ENCODE data around the gene FBXO31. TPM values are rescaled to one million over a fixed set of nuclear protein-coding genes. Genes with fewer than 3 reads are reported as not detected.
A peak's percentile ranks its signal among the peaks of the same experiment; 100 is the strongest.
"Not testable (repeated sequence)": the region's sequence is repeated elsewhere in the genome, so short reads cannot be mapped to it uniquely, and the experiment has no call there.

The FBXO31 gene
- total and polyA plus RNA-seq, 12 donors: 15.1 to 94.3 (median 72.4) TPM

DNA sequence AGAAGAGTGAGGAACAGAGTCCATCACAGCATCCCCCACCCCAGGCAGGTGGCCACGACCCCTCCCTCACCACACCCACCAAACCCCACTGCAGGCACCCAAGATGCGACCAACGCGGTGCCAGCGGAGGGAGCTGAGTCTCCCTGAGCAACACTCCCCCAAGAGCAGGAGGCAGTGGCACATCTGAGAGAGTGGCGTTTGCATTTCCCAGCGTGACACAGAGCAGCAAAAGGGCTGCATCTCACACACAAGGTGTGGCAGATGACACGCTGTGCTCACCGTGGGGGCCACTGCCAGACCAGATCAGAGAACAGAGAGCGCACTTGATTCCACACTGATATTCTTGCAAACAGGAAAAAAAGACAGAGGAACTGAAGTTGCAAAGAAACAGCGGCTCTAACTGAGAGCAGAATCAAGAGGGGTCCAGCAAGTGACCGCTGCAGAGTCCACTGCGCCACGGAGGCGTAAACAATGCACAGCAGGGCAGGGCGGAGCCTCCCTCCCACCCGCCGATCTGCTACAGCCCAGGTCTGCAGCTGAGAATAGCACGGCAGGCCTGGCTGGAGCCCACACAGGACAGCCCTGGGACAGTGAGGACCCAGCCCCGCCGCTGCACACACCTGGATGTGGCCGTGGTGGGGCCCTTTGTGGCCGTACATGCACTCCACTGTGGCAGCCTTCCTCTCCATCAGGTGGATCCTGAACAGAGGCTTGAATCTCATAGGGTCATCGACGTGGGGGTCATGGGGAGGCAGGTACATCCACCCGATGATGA is 40.4 kb downstream of the FBXO31 start:
- WGBS, 2 donors: 81 to 84% methylated on average over 26 of the region's 26 CpGs
- TF ChIP-seq, protein P1, sequence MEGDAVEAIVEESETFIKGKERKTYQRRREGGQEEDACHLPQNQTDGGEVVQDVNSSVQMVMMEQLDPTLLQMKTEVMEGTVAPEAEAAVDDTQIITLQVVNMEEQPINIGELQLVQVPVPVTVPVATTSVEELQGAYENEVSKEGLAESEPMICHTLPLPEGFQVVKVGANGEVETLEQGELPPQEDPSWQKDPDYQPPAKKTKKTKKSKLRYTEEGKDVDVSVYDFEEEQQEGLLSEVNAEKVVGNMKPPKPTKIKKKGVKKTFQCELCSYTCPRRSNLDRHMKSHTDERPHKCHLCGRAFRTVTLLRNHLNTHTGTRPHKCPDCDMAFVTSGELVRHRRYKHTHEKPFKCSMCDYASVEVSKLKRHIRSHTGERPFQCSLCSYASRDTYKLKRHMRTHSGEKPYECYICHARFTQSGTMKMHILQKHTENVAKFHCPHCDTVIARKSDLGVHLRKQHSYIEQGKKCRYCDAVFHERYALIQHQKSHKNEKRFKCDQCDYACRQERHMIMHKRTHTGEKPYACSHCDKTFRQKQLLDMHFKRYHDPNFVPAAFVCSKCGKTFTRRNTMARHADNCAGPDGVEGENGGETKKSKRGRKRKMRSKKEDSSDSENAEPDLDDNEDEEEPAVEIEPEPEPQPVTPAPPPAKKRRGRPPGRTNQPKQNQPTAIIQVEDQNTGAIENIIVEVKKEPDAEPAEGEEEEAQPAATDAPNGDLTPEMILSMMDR (IDR thresholded peaks at IDR 0.05): no peak
- Histone ChIP-seq H3K4me3 (no peak overlapping the region), H3K27ac (no peak overlapping the region), H3K27me3 (no peaks in the 10 kb centered on the region), H3K36me3 (peaks cover 0 to 83% (median 49%) of the 10 kb centered on the region in 9 donors), H3K9me3 (no peaks in the 10 kb centered on the region), H3K4me1 (peaks cover 0 to 25% (median 11%) of the 10 kb centered on the region in 9 donors)
- DNase-seq (peak in 1 of 2 donors; percentile 5), ATAC-seq (no peak)
- intact Hi-C loops (cut with DNase I): no loop called here

DNA sequence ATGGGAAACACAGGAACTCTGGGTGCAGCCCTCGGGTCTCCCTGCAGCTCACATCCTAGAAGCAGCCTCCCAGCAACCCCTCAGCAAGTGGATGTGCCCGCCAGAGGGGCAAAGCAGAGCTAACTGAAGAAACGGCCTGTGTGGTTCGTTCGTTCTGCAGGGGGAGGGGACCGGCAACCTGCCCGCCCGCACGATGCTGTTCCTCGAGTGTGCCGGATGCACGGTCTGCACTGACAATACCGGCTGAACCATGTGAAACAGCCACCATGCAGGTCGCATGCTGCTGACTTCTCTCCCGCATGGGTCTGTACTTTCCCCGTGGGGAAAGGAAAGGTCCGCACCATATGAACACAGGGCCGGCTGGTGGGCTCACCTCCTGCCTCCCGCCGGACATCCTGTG is 41.1 kb downstream of the FBXO31 start:
- Histone ChIP-seq H3K4me1 (peaks cover 0 to 25% (median 11%) of the 10 kb centered on the region in 9 donors), H3K36me3 (peaks cover 0 to 88% (median 49%) of the 10 kb centered on the region in 9 donors), H3K4me3 (no peak overlapping the region), H3K9me3 (no peaks in the 10 kb centered on the region), H3K27ac (no peak overlapping the region), H3K27me3 (no peaks in the 10 kb centered on the region)
- no peak for DNase-seq
- ATAC-seq: no peak
- intact Hi-C loops (cut with DNase I): no loop called here
- TF ChIP-seq, protein P1 (IDR thresholded peaks at IDR 0.05): no peak
- 95 to 96% methylated on average over 20 of the region's 20 CpGs for WGBS, 2 donors

DNA sequence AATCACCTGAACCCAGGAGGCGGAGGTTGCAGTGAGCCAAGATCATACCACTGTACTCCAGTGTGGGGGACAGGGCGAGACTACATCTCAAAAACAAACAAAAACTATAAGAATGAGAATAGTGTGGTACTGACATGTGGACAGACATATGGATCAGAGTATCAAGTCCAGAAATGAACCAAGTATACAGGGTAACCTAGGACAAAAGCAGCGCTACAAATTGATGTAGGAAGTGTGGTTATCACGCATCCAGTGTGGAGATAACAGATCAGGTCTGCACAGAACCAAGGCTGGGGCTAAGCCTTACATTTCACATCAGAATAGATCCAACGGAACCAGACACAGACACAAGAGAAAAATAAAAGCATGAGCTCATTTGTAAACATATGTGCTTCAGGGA is 43.4 kb downstream of the FBXO31 start:
- intact Hi-C loops (cut with DNase I): no loop called here
- Histone ChIP-seq H3K27ac (no peak overlapping the region), H3K27me3 (no peaks in the 10 kb centered on the region), H3K4me1 (peaks cover 0 to 15% (median 9%) of the 10 kb centered on the region in 9 donors), H3K36me3 (peaks cover 0 to 86% (median 50%) of the 10 kb centered on the region in 9 donors), H3K4me3 (no peak overlapping the region), H3K9me3 (no peaks in the 10 kb centered on the region)
- no peak for ATAC-seq
- 95% methylated on average over 5 of the region's 5 CpGs for WGBS, 2 donors
- TF ChIP-seq, protein P1 (IDR thresholded peaks at IDR 0.05): no peak
- no peak for DNase-seq

DNA sequence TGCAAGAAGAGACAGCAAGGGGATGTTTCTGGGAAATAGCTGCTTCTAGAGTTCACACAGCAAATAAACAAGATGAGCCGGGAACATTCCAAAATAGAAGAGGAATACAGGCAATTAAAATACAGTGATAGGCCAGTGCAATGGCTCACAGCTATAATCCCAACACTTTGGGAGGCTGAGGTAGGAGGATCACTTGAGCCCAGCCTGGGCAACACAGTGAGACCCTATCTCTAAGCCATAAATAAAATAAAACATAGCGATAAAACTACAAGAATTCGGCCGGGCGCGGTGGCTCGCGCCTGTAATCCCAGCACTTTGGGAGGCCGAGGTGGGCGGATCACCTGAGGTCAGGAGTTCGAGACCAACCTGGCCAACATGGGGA is 43.9 kb downstream of the FBXO31 start:
- not testable (repeated sequence) for H3K4me3 ChIP-seq

More for the DNA sequence above, 43.9 kb downstream of the FBXO31 start:
- intact Hi-C loops (cut with DNase I); ATAC-seq; H3K27ac ChIP-seq; DNase-seq; H3K9me3 ChIP-seq; H3K27me3 ChIP-seq: not testable (repeated sequence)
- 96 to 97% methylated on average over 11 of the region's 11 CpGs for WGBS, 2 donors
- Histone ChIP-seq H3K4me1 (peaks cover 0 to 10% (median 6%) of the 10 kb centered on the region in 9 donors), H3K36me3 (peaks cover 0 to 90% (median 55%) of the 10 kb centered on the region in 9 donors)

Measured in heart right ventricle (tissue), 16 donors.